K562 (cell line): ENCODE measurements around the gene MARK4. TPM values are rescaled to one million over a fixed set of nuclear protein-coding genes. Genes with fewer than 3 reads are reported as not detected.

Source experiments
- CHCHD3 ChIP-seq: fragments of 250-450 bp; sonication (Bioruptor Pico); IDR thresholded peaks from 2 replicates; pipeline ENCODE4 v2.1.2; 2022; ENCODE audit warnings: mild to moderate bottlenecking
- CHD1 ChIP-seq: fragments of 200-600 bp; sonication (generic); IDR thresholded peaks from one replicate; pipeline ENCODE4 v1.6.1; 2012; ENCODE audit warnings: mild to moderate bottlenecking, moderate library complexity, low read length, inconsistent platforms
- E2F6 ChIP-seq, 2 experiments: IDR thresholded peaks; 2 replicates each; pipeline ENCODE4 v1.6.1; 2011; ENCODE audit warnings: borderline replicate concordance in 1 of 2, control low read depth in 1 of 2, low read depth in 1 of 2, low read length in 1 of 2, mild to moderate bottlenecking in 1 of 2, mixed read lengths in 1 of 2, moderate library complexity in 1 of 2; ENCODE audit not compliant: insufficient read depth in 1 of 2, insufficient read length in 1 of 2, poor library complexity in 1 of 2, severe bottlenecking in 1 of 2; ENCODE audit errors: extremely low read depth in 1 of 2
- NBN ChIP-seq: fragments of 450-650 bp; IDR thresholded peaks from 2 replicates; pipeline ENCODE4 v1.6.1; 2016; ENCODE audit warnings: low read depth, mild to moderate bottlenecking
- POLR2G ChIP-seq: fragments of 200-400 bp; formaldehyde crosslinking; IDR thresholded peaks from 2 replicates; pipeline ENCODE4 v1.6.1; 2017; ENCODE audit warnings: low read depth, mild to moderate bottlenecking, antibody characterized with exemption, low read length, moderate library complexity
- RBFOX2 ChIP-seq: fragments of 200-400 bp; formaldehyde crosslinking; IDR thresholded peaks from 2 replicates; pipeline ENCODE4 v1.6.1; 2017; ENCODE audit warnings: low read depth, mild to moderate bottlenecking, low read length, moderate library complexity
- ZBTB7A ChIP-seq: IDR thresholded peaks from 2 replicates; pipeline ENCODE4 v1.6.1; 2011; ENCODE audit warnings: low read depth, mild to moderate bottlenecking, low read length, moderate library complexity, borderline replicate concordance; ENCODE audit not compliant: control insufficient read depth
- ZNF280B ChIP-seq: fragments of 250-450 bp; sonication (Bioruptor Pico); IDR thresholded peaks from 2 replicates; pipeline ENCODE4 v1.5.1; 2021; ENCODE audit warnings: mild to moderate bottlenecking
- polyA plus RNA-seq, 8 experiments: library from polyadenylated mRNA; depleted of rRNA in 4 of 8; stranded (reverse) in 5 of 8; unstranded in 3 of 8; fragments of >200 nt; fragmentation: Nextera tagmentation in 2 of 8; fragmentation: Illumina TruSeq in 1 of 8; extraction: Ambion mirVana in 2 of 8; extraction: Trizol in 1 of 8; gene quantifications; 2 replicates each; pipeline versions ENCODE4 v1.2.1 to v1.2.3, GENCODE V29; 2011 to 2014; ENCODE audit warnings: inconsistent platforms in 1 of 8, missing spikeins in 1 of 8
- total RNA-seq, 7 experiments: library from RNA; depleted of rRNA in 6 of 7; stranded (reverse); fragments of >200 nt in 6 of 7; fragmentation: Illumina TruSeq in 2 of 7; extraction: Trizol in 2 of 7; gene quantifications; 2 replicates each; pipeline versions ENCODE4 v1.2.1 to v1.2.3, GENCODE V29; 2011 to 2021; ENCODE audit warnings: low replicate concordance in 1 of 7

MARK4 gene
- total and polyA plus RNA-seq, 9 of the 15 experiments (the other 6 are each of a cell fraction or from before 2014, with no cell fraction given) = 0.52 to 29.4 (median 8.6) TPM

DNA sequence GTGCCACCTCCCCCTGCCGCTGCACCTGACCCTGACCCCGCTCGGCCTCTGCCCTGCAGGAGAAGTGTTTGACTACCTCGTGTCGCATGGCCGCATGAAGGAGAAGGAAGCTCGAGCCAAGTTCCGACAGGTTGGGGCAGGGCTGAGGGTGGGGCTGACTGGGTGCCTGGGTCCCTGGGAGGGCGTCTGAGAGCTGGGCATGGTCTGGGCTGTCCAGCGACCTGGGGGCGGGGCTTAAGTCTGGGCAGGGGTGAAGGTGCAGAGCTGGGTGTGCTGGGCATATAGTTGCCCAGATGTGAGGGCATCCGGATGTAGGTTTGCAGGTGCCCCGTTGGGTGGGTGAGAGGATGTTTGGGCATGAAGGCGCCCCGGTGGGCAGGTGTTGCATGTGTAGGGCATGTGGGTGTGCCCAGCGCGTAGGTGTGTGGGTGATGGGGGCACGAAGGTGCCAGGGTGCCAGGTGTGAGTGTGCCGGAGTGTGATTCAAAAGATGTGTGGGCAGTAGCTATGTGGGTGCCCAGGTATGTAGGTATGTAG is 13.8 kb downstream of the MARK4 start (continued):
- TF ChIP-seq RBFOX2 (peak; percentile 37; the same call in 1 of the 2 replicates), CHCHD3 (CRISPR knock-in tag) (no peak), ZBTB7A (no peak), E2F6 (IDR thresholded peaks at IDR 0.05; ENCODE audit: borderline replicate concordance in 1 of 2, extremely low read depth in 1 of 2, insufficient read depth in 1 of 2, insufficient read length in 1 of 2, low read depth in 1 of 2, low read length in 1 of 2, poor library complexity in 1 of 2, severe bottlenecking in 1 of 2) (no peak), NBN (no peak), ZNF280B (no peak), POLR2G (peak; percentile 61), CHD1 (no peak)
- TF ChIP-seq, all 486 proteins: peak for 2
